Measurements from ENCODE around the gene GALNT2. TPM values are rescaled to one million over a fixed set of nuclear protein-coding genes. Genes with fewer than 3 reads are reported as not detected.

GALNT2 gene
- total and polyA plus RNA-seq, 10 of the 15 experiments (the other 5 are each of a cell fraction or from before 2014, with no cell fraction given) = 0.52 to 27.7 (median 16.3) TPM

DNA sequence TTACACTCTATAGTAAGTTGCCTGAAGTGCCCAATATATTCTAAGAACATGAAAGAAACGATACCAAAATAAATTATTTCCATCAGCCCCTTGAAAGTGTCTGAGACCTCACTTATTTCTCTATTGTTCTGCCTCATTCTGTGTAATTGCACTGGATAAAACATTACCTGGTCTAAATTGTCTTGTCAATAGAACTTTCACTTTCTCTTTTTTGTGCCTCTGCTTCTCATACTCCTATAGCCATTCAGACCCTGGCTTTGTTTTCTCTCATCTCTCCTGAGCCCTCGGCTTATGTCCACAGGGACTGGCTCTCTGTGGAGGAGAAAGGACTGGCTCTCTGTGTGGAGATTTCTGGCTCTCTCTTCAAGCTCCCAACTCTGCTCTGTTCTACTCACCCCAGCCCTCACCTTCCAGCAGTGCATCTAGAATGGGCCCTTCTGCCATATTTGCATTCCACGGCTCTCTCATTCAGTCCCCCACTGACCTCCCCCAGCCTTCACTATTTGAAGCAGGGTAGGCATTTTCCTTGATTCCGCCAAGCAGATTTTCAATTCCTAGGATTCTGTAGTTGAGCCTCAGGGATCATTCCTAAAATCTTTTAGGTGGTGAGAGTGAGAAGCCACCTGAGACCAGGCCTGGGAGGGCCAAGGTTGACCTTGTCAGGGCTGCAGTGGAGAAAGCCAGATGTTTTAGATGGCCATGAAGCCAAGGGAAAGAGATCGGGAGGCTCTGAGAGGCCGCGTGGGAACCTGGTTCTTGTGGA lies 15.9 kb upstream of the GALNT2 start:
- POLR2A ChIA-PET = no interaction called here
- WGBS (ENCODE audit: insufficient coverage, insufficient replicate concordance, low lambda C conversion rate, missing lambda C conversion rate) = 67% methylated on average over 7 of the region's 7 CpGs
- Histone ChIP-seq H3K4me1 (ENCODE audit: control insufficient read depth, insufficient read depth, low read length) (no peaks in the 10 kb centered on the region), H3K4me2 (ENCODE audit: control insufficient read depth, insufficient read depth) (no peak overlapping the region), H4K20me1 (ENCODE audit: control insufficient read depth, insufficient read depth) (no peaks in the 10 kb centered on the region), H3K9ac (ENCODE audit: control insufficient read depth, insufficient read depth, low read length) (no peak overlapping the region), H3K79me2 (ENCODE audit: control insufficient read depth, insufficient read depth, low read length) (no peaks in the 10 kb centered on the region), H3K27ac (ENCODE audit: control insufficient read depth, insufficient read depth) (no peak overlapping the region), H3K9me3 (replicated peaks; ENCODE audit: control insufficient read depth, insufficient read depth, low read length) (no peaks in the 10 kb centered on the region), H3K27me3 (replicated peaks in 1 of 2; ENCODE audit: control insufficient read depth in 2 of 2, insufficient read depth in 2 of 2, low read length in 1 of 2) (no peaks in the 10 kb centered on the region; a peak in 1 of 4 replicates), H3K4me3 (no peak overlapping the region), H2AFZ (ENCODE audit: control insufficient read depth, low read depth, low read length) (no peak overlapping the region), H3K36me3 (ENCODE audit: control insufficient read depth in 2 of 2, insufficient read depth in 2 of 2, low read length in 1 of 2) (no peaks in the 10 kb centered on the region)
- DNase-seq (ENCODE audit: low read depth, low spot score) = no peak
- intact Hi-C loops (cut with micrococcal nuclease; ENCODE audit: unreplicated experiment) (no loop called here), in situ Hi-C loops (cut with MboI) (no loop called here)
- no peak for FAIRE-seq
- peak; percentile 15; the same call in 1 of the 3 replicates for ATAC-seq
- TF ChIP-seq FOS (IDR thresholded peaks at IDR 0.05; ENCODE audit: borderline replicate concordance, extremely low read depth, insufficient read length) = no peak
- TF ChIP-seq JUND (IDR thresholded peaks at IDR 0.05; ENCODE audit: low read depth, low read length) = no peak
- SMC1A ChIA-PET (ENCODE audit: uncharacterized antibody, unreplicated experiment) = interaction anchor here (0.7 kb wide), 1 partner anchor 53 kb away, joined by 5 read pairs; no protein-coding TSS in a partner anchor
- RAD21 ChIA-PET (ENCODE audit: unreplicated experiment) = no interaction called here
- CTCF ChIA-PET = interaction anchor here (1.2 kb wide), 1 partner anchor 250 kb away, joined by 3 read pairs; no protein-coding TSS in a partner anchor
- no TSS peak for BruUV-seq (replicated peaks)

DNA sequence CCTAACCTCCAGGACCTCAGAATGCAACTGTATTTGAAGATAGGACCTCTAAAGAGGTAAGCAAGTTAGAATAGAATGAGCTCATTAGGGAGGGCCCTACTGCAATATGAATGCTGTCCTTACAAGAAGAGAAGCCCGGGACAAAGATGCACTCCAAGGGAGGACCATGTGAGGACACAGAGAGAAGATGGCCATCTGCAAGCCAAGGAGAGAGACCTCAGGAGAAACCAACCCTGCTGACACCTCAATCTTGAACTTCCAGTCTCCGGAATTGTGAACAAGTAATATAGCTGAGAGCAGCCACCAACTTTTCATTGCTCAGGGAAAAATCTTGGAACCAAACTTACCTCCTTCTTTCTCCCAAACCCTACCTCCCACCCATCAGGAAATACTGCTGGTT lies 15.0 kb upstream of the GALNT2 start:
- no peak for ATAC-seq
- POLR2A ChIA-PET = no interaction called here
- Histone ChIP-seq H3K9me3 (replicated peaks; ENCODE audit: control insufficient read depth, insufficient read depth, low read length) (no peaks in the 10 kb centered on the region), H3K27me3 (replicated peaks in 1 of 2; ENCODE audit: control insufficient read depth in 2 of 2, insufficient read depth in 2 of 2, low read length in 1 of 2) (peaks cover 0 to 1% of the 10 kb centered on the region in 2 experiments; a peak in 2 of 4 replicates), H3K9ac (ENCODE audit: control insufficient read depth, insufficient read depth, low read length) (no peak overlapping the region), H3K4me2 (ENCODE audit: control insufficient read depth, insufficient read depth) (no peak overlapping the region), H3K27ac (ENCODE audit: control insufficient read depth, insufficient read depth) (no peak overlapping the region), H3K36me3 (ENCODE audit: control insufficient read depth in 2 of 2, insufficient read depth in 2 of 2, low read length in 1 of 2) (no peaks in the 10 kb centered on the region), H3K4me3 (no peak overlapping the region), H3K4me1 (ENCODE audit: control insufficient read depth, insufficient read depth, low read length) (no peaks in the 10 kb centered on the region), H2AFZ (ENCODE audit: control insufficient read depth, low read depth, low read length) (no peak overlapping the region), H3K79me2 (ENCODE audit: control insufficient read depth, insufficient read depth, low read length) (no peaks in the 10 kb centered on the region), H4K20me1 (ENCODE audit: control insufficient read depth, insufficient read depth) (no peaks in the 10 kb centered on the region)
- WGBS (ENCODE audit: insufficient coverage, insufficient replicate concordance, low lambda C conversion rate, missing lambda C conversion rate) = 83% methylated on average over 2 of the region's 2 CpGs
- no peak for FAIRE-seq
- intact Hi-C loops (cut with micrococcal nuclease; ENCODE audit: unreplicated experiment) (no loop called here), in situ Hi-C loops (cut with MboI) (no loop called here)
- SMC1A ChIA-PET (ENCODE audit: uncharacterized antibody, unreplicated experiment) = interaction anchor here (0.7 kb wide), 1 partner anchor 52 kb away, joined by 5 read pairs; no protein-coding TSS in a partner anchor
- CTCF ChIA-PET = interaction anchor here (1.2 kb wide), 1 partner anchor 251 kb away, joined by 3 read pairs; no protein-coding TSS in a partner anchor
- RAD21 ChIA-PET (ENCODE audit: unreplicated experiment) = no interaction called here
- DNase-seq (ENCODE audit: low read depth, low spot score) = no peak
- no TSS peak for BruUV-seq (replicated peaks)
- no peak for TF ChIP-seq CREB1 (IDR thresholded peaks at IDR 0.05; ENCODE audit: low read depth)
- TF ChIP-seq NBN (IDR thresholded peaks at IDR 0.05) = no peak
- TF ChIP-seq LARP7 (IDR thresholded peaks at IDR 0.05) = no peak
- TF ChIP-seq, protein P1, sequence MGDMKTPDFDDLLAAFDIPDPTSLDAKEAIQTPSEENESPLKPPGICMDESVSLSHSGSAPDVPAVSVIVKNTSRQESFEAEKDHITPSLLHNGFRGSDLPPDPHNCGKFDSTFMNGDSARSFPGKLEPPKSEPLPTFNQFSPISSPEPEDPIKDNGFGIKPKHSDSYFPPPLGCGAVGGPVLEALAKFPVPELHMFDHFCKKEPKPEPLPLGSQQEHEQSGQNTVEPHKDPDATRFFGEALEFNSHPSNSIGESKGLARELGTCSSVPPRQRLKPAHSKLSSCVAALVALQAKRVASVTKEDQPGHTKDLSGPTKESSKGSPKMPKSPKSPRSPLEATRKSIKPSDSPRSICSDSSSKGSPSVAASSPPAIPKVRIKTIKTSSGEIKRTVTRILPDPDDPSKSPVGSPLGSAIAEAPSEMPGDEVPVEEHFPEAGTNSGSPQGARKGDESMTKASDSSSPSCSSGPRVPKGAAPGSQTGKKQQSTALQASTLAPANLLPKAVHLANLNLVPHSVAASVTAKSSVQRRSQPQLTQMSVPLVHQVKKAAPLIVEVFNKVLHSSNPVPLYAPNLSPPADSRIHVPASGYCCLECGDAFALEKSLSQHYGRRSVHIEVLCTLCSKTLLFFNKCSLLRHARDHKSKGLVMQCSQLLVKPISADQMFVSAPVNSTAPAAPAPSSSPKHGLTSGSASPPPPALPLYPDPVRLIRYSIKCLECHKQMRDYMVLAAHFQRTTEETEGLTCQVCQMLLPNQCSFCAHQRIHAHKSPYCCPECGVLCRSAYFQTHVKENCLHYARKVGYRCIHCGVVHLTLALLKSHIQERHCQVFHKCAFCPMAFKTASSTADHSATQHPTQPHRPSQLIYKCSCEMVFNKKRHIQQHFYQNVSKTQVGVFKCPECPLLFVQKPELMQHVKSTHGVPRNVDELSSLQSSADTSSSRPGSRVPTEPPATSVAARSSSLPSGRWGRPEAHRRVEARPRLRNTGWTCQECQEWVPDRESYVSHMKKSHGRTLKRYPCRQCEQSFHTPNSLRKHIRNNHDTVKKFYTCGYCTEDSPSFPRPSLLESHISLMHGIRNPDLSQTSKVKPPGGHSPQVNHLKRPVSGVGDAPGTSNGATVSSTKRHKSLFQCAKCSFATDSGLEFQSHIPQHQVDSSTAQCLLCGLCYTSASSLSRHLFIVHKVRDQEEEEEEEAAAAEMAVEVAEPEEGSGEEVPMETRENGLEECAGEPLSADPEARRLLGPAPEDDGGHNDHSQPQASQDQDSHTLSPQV (IDR thresholded peaks at IDR 0.05) = no peak
- TF ChIP-seq, protein P2, sequence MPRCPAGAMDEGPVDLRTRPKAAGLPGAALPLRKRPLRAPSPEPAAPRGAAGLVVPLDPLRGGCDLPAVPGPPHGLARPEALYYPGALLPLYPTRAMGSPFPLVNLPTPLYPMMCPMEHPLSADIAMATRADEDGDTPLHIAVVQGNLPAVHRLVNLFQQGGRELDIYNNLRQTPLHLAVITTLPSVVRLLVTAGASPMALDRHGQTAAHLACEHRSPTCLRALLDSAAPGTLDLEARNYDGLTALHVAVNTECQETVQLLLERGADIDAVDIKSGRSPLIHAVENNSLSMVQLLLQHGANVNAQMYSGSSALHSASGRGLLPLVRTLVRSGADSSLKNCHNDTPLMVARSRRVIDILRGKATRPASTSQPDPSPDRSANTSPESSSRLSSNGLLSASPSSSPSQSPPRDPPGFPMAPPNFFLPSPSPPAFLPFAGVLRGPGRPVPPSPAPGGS (IDR thresholded peaks at IDR 0.05; ENCODE audit: borderline replicate concordance, insufficient read depth, low read depth, low read length, poor library complexity, severe bottlenecking) = no peak
- no peak for TF ChIP-seq BCL11A (IDR thresholded peaks at IDR 0.05; ENCODE audit: low read depth, low read length)
- TF ChIP-seq HDAC6 (IDR thresholded peaks at IDR 0.05; ENCODE audit: unreplicated experiment) = no peak
- TF ChIP-seq YY1 (IDR thresholded peaks at IDR 0.05; ENCODE audit: low read depth, low read length) = no peak
- TF ChIP-seq BHLHE40 (IDR thresholded peaks at IDR 0.05; ENCODE audit: borderline replicate concordance in 1 of 2, low read depth in 2 of 2, low read length in 1 of 2) = no peak
- no peak for TF ChIP-seq JUNB (IDR thresholded peaks at IDR 0.05)
